Activated naive CD4-positive, alpha-beta T cell treated with anti-CD3 and anti-CD28 coated beads, Interleukin-2, amount 50 U/mL, for 24 hours (primary cell): ENCODE data around the gene MATCAP1.

Experiments used
- H3K27ac Mint-ChIP-seq: one replicate; pipeline ENCODE4 v1.8.0; 2021; ENCODE audit warnings: mild to moderate bottlenecking, mixed read lengths
- H3K27me3 Mint-ChIP-seq: one replicate; pipeline ENCODE4 v1.8.0; 2021; ENCODE audit warnings: mixed read lengths
- H3K36me3 Mint-ChIP-seq: one replicate; pipeline ENCODE4 v1.8.0; 2021; ENCODE audit warnings: mixed read lengths
- H3K4me1 Mint-ChIP-seq: one replicate; pipeline ENCODE4 v1.8.0; 2021; ENCODE audit warnings: mixed read lengths
- H3K4me3 Mint-ChIP-seq: one replicate; pipeline ENCODE4 v1.8.0; 2021; ENCODE audit warnings: mild to moderate bottlenecking, mixed read lengths
- H3K9me3 Mint-ChIP-seq: one replicate; pipeline ENCODE4 v1.8.0; 2021; ENCODE audit warnings: mixed read lengths

MATCAP1 gene

DNA sequence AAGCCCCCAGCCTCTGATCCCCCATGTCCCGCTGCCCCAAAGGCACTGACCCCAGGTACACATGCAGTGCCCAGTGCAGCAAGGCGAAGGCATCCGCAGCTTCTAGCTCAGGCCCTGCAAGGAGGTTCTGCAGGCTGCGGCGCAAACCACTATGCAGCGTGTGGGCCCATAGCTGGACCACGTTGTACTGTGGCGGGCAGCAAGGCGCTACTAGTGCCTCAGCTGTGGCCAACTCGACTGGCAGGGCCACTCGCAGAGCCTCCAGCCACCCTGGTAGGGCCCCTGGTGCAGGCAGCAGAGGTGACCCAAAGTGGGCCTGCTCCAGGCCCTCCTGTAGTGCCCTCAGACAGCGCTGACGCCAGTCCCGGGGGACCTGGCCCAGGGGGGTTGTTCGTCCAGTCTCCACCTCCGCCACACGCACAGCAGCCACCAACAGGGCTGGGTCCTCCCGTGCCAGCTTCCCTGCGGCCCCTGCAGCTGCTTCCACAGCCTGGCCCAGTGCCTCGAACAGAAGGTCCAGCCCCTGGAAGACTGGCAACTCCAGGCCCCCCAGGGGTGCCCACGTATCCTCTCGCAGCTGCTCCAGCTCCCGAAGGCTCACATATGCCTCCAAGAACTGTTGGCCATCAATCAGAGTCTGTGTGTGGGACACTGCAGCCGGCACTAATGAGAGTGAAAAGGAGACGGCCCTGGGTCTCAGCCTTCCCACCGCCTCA lies 3.6 kb upstream of the MATCAP1 start:
- Mint-ChIP-seq H3K4me1 (peaks cover 20% of the 10 kb centered on the region), H3K36me3 (no peaks in the 10 kb centered on the region), H3K27me3 (no peaks in the 10 kb centered on the region), H3K27ac (no peak overlapping the region), H3K9me3 (no peaks in the 10 kb centered on the region), H3K4me3 (no peak overlapping the region)

DNA sequence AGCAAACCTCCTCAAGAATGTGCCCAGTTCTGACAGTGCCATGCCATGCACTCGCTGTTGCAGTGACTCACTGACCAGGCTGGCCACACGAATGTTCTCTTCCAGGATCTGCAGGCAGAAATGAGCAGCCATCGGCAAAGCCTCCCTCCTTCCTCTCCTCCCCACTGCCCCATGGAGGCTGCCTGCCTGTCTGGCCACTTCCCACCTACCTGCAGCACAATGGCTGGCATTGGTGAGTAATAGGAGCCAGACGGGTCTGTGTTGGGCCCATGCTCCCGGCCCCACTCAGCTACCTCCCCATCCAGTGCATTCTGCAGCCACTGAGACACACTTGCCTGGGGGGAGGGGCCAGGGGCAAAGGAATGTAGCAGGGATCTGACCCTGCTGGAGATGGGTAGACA lies 2.8 kb upstream of the MATCAP1 start:
- Mint-ChIP-seq H3K27ac (no peak overlapping the region), H3K36me3 (no peaks in the 10 kb centered on the region), H3K4me1 (peaks cover 17% of the 10 kb centered on the region), H3K27me3 (no peaks in the 10 kb centered on the region), H3K4me3 (no peak overlapping the region), H3K9me3 (no peaks in the 10 kb centered on the region)

DNA sequence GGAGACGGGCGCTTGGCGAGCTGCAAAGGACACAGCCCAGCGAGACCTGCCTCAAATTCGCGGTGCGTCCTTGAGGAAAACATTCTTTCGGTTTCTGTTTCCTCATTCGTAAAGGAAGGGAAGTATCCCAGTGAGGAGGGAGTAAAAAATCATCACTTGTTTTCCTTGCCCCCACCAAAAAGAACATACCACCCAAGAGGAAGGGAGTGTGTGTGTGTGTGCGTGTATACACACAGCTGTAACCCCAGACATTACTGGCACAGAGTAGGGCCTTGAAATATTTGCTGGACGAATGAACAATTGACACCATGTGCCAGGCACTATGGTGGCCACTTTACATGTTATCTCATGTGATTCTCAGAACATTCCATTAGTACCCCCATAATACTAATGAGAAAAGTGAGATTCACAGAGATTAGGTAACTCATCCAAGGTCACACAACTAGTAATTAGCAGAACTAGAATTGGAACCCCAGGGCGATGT lies 1.9 kb upstream of the MATCAP1 start:
- Mint-ChIP-seq H3K4me3 (no peak overlapping the region), H3K27ac (no peak overlapping the region), H3K4me1 (peaks cover 13% of the 10 kb centered on the region), H3K27me3 (no peaks in the 10 kb centered on the region), H3K9me3 (no peaks in the 10 kb centered on the region), H3K36me3 (no peaks in the 10 kb centered on the region)

DNA sequence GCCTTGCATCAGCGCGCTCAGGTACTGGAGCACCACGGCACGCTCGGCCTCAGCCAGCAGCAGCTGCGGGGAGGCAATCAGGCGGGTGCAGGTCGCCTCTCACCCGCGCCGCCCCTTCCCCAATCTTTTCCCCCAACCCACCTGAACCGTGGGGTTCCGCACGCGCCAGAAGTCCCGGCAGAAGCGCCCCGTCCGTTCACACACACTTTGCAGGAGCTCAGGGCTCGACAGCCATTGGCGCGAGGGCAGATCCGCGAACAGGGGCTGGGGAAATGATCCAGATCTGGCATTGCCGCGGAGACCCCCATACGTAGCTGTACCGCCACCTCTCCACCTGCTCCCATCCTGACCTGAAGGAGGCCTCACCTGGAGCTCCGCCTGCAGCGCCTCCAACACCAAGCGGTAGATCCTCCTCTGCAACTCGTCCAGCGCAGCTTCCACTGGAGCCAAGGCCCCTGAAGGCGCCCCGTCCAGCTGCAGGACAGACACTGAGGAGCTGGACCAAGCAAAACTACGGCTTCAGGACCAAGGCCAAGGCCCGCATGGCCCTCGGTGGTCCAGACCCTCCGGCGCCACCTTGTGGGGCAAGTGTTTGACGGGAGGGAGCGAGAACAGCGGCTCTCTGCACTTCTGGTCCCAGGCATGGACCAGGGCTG lies 1.4 kb upstream of the MATCAP1 start:
- H3K27ac Mint-ChIP-seq, result no peak overlapping the region
- no peaks in the 10 kb centered on the region for H3K36me3 Mint-ChIP-seq
- no peaks in the 10 kb centered on the region for H3K27me3 Mint-ChIP-seq
- H3K9me3 Mint-ChIP-seq, result no peaks in the 10 kb centered on the region
- peaks cover 13% of the 10 kb centered on the region for H3K4me1 Mint-ChIP-seq
- H3K4me3 Mint-ChIP-seq, result no peak overlapping the region

DNA sequence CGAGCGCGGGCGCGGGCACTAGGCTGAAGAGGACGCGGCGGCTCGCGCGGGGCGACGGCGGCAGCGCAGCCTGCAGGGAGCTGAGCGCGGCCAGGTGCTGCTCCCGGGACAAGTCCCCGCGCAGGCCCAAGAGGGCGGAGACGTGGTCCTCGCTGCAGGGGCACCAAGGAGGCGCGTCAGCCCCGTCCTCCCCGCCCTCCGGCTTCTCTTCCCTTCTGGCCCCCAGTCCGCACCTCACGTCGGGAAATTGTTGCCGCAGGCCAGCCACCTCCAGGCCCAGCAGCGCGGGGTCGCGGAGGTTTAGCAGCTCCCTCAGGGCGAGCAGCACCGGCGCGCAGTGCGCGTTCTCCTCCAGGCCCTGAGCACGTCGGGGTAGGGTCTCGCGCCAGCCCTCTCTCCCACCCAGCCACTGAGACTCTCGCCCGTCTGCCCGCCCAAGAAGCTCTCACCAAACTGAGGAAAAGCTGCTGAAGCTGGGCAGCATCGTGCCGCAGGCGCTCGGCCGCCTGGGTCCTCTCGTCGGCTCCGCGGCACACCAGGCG lies 761 bp upstream of the MATCAP1 start:
- Mint-ChIP-seq H3K27me3 (no peaks in the 10 kb centered on the region), H3K4me3 (no peak overlapping the region), H3K4me1 (peaks cover 13% of the 10 kb centered on the region), H3K27ac (no peak overlapping the region), H3K9me3 (no peaks in the 10 kb centered on the region), H3K36me3 (no peaks in the 10 kb centered on the region)

DNA sequence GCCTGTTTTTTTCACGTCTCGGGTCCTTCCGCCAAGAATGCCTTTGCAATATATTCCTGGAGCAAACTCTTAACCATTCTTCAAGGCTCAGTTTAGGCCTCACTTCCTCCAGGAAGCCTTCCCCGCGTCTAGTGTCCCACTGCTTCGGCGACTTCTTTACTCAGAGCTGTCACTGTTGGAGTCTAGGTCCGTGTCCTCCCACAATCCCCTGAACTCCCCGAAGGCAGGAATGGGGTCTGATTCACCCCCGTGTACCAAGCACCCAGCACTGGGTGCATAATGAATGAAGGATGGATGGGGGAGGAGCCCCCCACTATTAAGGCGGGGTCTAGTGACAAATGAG lies 508 bp downstream of the MATCAP1 start:
- Mint-ChIP-seq H3K9me3 (no peaks in the 10 kb centered on the region), H3K4me3 (no peak overlapping the region), H3K27ac (no peak overlapping the region)

DNA sequence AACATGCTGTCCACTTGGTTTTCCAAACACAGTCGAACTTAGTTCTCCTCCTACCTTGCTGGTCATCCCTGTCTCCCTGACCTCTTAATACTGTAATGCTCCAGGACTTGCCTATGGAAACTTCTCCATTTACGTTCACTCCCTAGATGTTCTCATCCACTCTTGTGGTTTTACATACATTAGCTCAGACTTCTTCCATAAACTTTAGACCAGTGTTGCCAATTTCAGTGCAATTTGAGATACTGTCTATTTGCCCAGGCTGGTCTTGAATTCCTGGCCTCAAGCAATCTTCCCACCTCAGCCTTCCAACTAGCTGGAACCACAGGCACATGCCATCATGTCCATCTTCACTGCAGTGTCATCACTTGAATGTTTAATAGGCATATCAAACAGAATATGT lies 1.5 kb downstream of the MATCAP1 start:
- H3K27me3 Mint-ChIP-seq, result peaks cover 11% of the 10 kb centered on the region
- H3K4me3 Mint-ChIP-seq, result no peak overlapping the region
- no peaks in the 10 kb centered on the region for H3K36me3 Mint-ChIP-seq
- no peaks in the 10 kb centered on the region for H3K9me3 Mint-ChIP-seq
- no peak overlapping the region for H3K27ac Mint-ChIP-seq
- H3K4me1 Mint-ChIP-seq, result peaks cover 23% of the 10 kb centered on the region

More for the DNA sequence above, 508 bp downstream of the MATCAP1 start:
- Mint-ChIP-seq H3K27me3 (peaks cover 6% of the 10 kb centered on the region), H3K4me1 (peaks cover 18% of the 10 kb centered on the region), H3K36me3 (no peaks in the 10 kb centered on the region)

DNA sequence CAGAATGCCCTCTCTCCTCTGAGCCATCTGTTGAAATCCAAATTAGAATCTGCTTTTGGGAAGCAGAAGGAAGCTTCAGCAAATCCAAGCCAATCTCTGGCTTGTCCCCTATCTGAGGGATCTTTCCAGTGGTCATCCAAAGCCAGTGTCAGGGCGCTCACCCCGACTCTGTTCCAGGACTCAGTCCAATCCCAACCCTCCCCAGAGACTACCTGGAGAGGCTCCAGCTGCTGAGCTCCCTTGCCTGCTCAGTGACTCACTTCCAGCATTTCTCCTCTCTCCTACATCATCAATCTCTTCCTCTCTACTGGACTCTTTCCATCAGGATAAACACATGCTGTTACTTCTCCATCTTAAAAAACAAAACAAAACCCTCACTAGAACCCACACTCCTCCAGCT lies 2.4 kb downstream of the MATCAP1 start:
- Mint-ChIP-seq H3K27me3 (peaks cover 14% of the 10 kb centered on the region), H3K9me3 (no peaks in the 10 kb centered on the region), H3K36me3 (no peaks in the 10 kb centered on the region), H3K4me1 (peaks cover 23% of the 10 kb centered on the region), H3K27ac (no peak overlapping the region), H3K4me3 (no peak overlapping the region)

DNA sequence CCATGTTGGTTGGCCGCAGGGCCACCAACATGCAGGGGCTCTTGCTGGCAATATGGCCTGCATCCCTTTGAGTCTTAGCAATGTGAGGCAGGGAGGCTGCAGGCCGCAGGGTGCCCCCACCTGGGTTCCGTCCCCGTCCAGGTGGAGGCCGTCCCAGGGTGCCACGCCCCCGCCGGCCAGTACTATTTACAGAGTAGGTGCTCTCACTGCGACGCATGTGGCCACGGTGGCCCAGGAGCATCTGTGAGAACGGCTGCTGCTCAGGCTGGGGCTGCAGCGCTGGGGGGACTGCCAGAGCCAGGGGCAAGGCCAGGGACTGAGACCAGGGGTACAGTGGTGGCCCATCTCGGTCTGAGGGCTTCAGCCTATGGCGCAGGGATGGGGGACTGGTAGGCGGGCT lies 3.6 kb downstream of the MATCAP1 start:
- no peak overlapping the region for H3K4me3 Mint-ChIP-seq
- peaks cover 14% of the 10 kb centered on the region for H3K27me3 Mint-ChIP-seq
- H3K4me1 Mint-ChIP-seq, result peaks cover 17% of the 10 kb centered on the region
- no peak overlapping the region for H3K27ac Mint-ChIP-seq
- no peaks in the 10 kb centered on the region for H3K36me3 Mint-ChIP-seq
- no peaks in the 10 kb centered on the region for H3K9me3 Mint-ChIP-seq

DNA sequence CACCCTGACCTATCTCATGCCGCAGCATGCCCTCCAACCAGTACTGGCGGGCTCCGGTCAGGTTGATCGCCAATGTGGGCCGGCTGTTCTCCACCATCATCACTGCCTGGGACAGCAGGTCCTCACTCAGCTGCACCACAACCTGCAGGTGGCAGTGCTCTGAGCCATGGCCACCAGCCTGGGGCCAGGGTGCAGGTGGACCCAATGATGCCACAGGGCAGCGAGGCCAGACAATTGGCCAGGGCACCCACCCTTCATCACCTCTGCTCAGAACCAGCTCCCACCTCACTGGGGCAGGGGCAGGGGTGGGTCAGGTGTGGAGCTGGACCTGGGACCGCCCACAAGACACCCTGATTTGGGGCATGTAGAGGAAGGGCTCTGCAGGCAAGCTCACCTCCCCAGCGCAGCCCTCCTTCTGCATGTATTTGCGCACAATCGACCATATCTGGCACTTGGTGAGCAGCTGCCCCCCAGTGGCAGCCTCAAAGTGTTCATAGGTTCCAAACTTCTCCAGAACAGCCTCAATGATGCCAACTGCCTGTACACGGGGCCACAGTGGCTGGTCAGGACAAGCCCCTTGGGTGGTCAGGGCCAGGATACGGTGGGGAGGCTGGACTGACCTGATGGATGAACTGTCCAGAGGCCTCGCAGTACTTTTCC lies 4.2 kb downstream of the MATCAP1 start:
- no peak overlapping the region for H3K4me3 Mint-ChIP-seq
- H3K27me3 Mint-ChIP-seq, result peaks cover 14% of the 10 kb centered on the region
- H3K4me1 Mint-ChIP-seq, result peaks cover 11% of the 10 kb centered on the region
- H3K27ac Mint-ChIP-seq, result no peak overlapping the region
- H3K9me3 Mint-ChIP-seq, result no peaks in the 10 kb centered on the region
- H3K36me3 Mint-ChIP-seq, result no peaks in the 10 kb centered on the region

DNA sequence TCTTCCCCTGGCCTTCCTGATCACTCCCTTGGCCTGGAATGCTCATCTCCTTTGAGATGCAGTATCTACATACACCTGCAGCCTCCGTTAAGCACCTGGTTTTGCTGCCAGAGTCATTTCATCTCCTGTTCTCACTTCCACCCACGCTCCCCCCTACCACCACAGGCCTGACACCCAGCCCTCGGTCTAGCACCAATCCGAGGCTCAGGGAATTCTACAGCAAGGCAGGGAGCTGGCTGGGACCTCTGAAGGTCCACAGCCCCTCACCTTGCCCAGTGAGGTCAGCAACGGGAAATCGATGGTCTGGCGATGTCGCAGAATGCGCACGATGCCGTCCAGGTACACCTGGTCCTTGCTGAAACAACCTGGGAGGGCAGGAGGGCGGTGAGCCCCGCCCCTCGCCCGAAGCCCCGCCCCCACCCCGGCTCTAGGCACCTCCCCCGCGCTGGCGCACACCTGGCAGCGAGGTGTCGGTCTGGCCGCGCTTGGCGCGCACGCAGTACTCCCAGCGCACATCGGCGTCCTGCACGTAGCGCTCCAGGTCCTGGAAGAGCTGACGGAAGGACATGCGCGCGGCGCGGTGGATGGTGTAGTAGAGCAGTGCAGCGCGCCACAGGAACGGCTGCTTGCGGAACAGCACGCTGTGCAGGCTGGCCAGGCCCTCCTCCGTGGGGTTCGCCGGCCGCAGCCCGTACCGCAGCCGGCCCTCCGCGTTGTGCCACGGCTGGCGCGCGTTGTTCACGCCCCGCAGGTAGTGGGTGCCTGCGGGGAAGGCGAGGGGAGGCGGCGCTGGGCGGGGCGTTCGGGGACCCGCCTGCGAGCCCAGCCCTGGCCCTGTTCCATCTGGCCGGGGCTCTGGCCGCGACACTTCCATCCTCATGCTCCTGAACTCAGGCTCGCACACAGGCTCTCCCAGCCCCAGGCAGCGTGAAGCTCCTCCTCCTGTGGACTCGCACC lies 5.7 kb downstream of the MATCAP1 start:
- H3K4me1 Mint-ChIP-seq, result peaks cover 22% of the 10 kb centered on the region
- H3K9me3 Mint-ChIP-seq, result no peaks in the 10 kb centered on the region
- H3K27me3 Mint-ChIP-seq, result peaks cover 22% of the 10 kb centered on the region
- no peak overlapping the region for H3K27ac Mint-ChIP-seq
- H3K36me3 Mint-ChIP-seq, result no peaks in the 10 kb centered on the region
- peak overlapping the region; percentile 57 for H3K4me3 Mint-ChIP-seq

DNA sequence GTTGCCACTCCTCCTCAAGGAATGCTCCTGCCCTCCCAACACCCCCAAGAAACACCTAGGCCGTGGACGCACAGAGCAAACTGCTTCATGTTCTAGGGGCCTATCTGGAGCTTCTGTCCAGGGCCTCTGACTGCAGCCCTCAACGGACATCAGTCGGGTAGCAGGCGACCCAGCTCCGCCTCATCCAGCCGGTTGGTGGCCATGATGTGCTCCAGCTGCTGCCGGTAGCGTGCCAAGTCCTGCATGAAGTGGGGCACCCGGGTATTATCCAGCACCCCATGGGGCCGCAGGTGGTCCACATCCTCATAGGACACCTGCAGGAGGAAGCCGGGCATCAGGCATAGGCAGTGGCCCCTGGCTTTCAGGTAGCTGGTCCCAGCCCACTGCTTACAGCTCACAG lies 7.1 kb downstream of the MATCAP1 start:
- no peak overlapping the region for H3K27ac Mint-ChIP-seq
- H3K4me3 Mint-ChIP-seq, result no peak overlapping the region
- no peaks in the 10 kb centered on the region for H3K36me3 Mint-ChIP-seq
- H3K9me3 Mint-ChIP-seq, result no peaks in the 10 kb centered on the region
- H3K4me1 Mint-ChIP-seq, result peaks cover 23% of the 10 kb centered on the region
- H3K27me3 Mint-ChIP-seq, result peaks cover 26% of the 10 kb centered on the region

DNA sequence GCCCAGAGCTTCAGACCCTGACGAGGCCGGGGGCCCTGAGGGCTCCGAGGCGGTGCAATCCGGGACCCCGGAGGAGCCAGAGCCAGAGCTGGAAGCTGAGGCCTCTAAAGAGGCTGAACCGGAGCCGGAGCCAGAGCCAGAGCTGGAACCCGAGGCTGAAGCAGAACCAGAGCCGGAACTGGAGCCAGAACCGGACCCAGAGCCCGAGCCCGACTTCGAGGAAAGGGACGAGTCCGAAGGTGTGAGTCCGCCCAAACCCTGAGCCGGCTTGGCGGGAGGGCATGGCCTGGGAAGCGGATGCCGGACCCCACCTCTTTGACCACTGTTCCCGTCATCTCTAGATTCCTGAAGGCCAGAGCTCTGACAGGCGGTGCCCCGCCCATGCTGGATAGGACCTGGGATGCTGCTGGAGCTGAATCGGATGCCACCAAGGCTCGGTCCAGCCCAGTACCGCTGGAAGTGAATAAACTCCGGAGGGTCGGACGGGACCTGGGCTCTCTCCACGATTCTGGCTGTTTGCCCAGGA lies 9.0 kb downstream of the MATCAP1 start:
- Mint-ChIP-seq H3K36me3 (no peaks in the 10 kb centered on the region), H3K9me3 (no peaks in the 10 kb centered on the region), H3K27me3 (peaks cover 39% of the 10 kb centered on the region), H3K4me3 (no peak overlapping the region), H3K4me1 (peaks cover 27% of the 10 kb centered on the region), H3K27ac (no peak overlapping the region)

DNA sequence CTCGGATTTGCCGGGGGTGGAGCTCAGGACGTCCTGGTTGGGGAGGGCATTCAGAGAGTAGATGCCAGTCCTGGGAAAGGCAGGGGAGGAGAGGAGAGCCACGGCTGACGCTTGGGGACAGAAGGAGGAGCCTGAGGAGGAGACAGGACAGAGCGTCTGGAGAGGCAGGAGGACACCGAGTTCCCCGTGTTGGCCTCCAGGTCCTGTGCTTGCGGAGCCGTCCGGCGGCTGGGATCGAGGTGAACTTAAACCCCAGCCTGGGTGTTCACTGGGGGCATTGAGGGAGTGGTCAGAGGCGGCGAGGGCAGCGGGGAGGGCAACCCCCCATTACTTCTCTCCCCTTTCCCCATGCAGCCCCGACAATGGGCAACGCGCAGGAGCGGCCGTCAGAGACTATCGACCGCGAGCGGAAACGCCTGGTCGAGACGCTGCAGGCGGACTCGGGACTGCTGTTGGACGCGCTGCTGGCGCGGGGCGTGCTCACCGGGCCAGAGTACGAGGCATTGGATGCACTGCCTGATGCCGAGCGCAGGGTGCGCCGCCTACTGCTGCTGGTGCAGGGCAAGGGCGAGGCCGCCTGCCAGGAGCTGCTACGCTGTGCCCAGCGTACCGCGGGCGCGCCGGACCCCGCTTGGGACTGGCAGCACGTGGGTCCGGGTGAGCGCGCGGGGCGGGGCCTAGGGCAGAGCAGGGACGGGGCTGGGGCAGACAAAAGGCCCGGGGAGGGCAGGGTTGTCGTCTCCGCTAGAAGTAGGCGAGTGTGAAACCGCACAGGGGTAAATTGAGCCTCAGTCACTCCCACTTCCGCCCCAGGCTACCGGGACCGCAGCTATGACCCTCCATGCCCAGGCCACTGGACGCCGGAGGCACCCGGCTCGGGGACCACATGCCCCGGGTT lies 9.7 kb downstream of the MATCAP1 start:
- peaks cover 29% of the 10 kb centered on the region for H3K4me1 Mint-ChIP-seq
- H3K9me3 Mint-ChIP-seq, result no peaks in the 10 kb centered on the region
- H3K27me3 Mint-ChIP-seq, result peaks cover 41% of the 10 kb centered on the region
- peak overlapping the region; percentile 93 for H3K4me3 Mint-ChIP-seq
- H3K27ac Mint-ChIP-seq, result no peak overlapping the region
- H3K36me3 Mint-ChIP-seq, result no peaks in the 10 kb centered on the region
